BE2C (cell line): ENCODE measurements around the gene CDKN1A. TPM values are rescaled to one million over a fixed set of nuclear protein-coding genes. Genes with fewer than 3 reads are reported as not detected.

Source experiments
- DNase-seq: peaks from one replicate; pipeline ENCODE4 v3.0.0-alpha.2; 2020
- H3K27me3 ChIP-seq: fragments of 250-450 bp; sonication (Bioruptor Pico); 2 replicates; pipeline ENCODE4 v1.5.1; 2020; ENCODE audit warnings: mild to moderate bottlenecking
- H3K36me3 ChIP-seq: fragments of 250-450 bp; sonication (Bioruptor Pico); 2 replicates; pipeline ENCODE4 v1.5.1; 2020; ENCODE audit warnings: mild to moderate bottlenecking
- H3K4me1 ChIP-seq: fragments of 250-450 bp; sonication (Bioruptor Pico); 2 replicates; pipeline ENCODE4 v1.5.1; 2020
- H3K4me3 ChIP-seq: 2 replicates; pipeline ENCODE4 v1.5.1; 2011; ENCODE audit warnings: low read depth, low read length
- H3K9me3 ChIP-seq: fragments of 250-450 bp; sonication (Bioruptor Pico); 2 replicates; pipeline ENCODE4 v1.5.1; 2020
- CTCF ChIP-seq: IDR thresholded peaks from 2 replicates; pipeline ENCODE4 v1.5.1; 2012; ENCODE audit warnings: mild to moderate bottlenecking, low read depth, low read length
- polyA plus RNA-seq: library from polyadenylated mRNA; unstranded; fragments of >200 nt; gene quantifications from one replicate; pipeline ENCODE4 v1.2.1, GENCODE V29; 2012; ENCODE audit warnings: low read depth, missing spikeins; ENCODE audit not compliant: insufficient read length, insufficient read depth

The CDKN1A gene
- polyA plus RNA-seq = 43.3 TPM

- H3K4me1 ChIP-seq = peaks cover 15% of the 10 kb centered on the region
- DNase-seq = peak; percentile 90
- TF ChIP-seq CTCF = no peak
- H3K9me3 ChIP-seq = no peaks in the 10 kb centered on the region
- peaks cover 10% of the 10 kb centered on the region for H3K27me3 ChIP-seq
- peak within 1 kb of the TSS; percentile 77 for H3K4me3 ChIP-seq
- H3K36me3 ChIP-seq = no peaks in the 10 kb centered on the region
Observed at GRCh38 chr6:36678488-36679042, at the start of gene CDKN1A. CDKN1A (plus strand) TSS chr6:36678714; CDS start chr6:36684102, 5,388 bp downstream.

- Histone ChIP-seq H3K9me3 (no peaks in the 10 kb centered on the region), H3K4me1 (no peaks in the 10 kb centered on the region), H3K27me3 (no peaks in the 10 kb centered on the region), H3K4me3 (no peak overlapping the region), H3K36me3 (no peaks in the 10 kb centered on the region)
- no peak for TF ChIP-seq CTCF
- DNase-seq = no peak
Observed at GRCh38 chr6:36629784-36630183, 48.7 kb upstream of the CDKN1A start.

- TF ChIP-seq CTCF = no peak
- DNase-seq = no peak
- H3K4me1 ChIP-seq = no peaks in the 10 kb centered on the region
- H3K9me3 ChIP-seq = no peaks in the 10 kb centered on the region
- no peaks in the 10 kb centered on the region for H3K27me3 ChIP-seq
- no peaks in the 10 kb centered on the region for H3K36me3 ChIP-seq
- no peak overlapping the region for H3K4me3 ChIP-seq
Observed at GRCh38 chr6:36631326-36632011, 47.0 kb upstream of the CDKN1A start.

GRCh38 chr6:36633370-36633769 is 45.1 kb upstream of the CDKN1A start:
- Histone ChIP-seq H3K27me3 (no peaks in the 10 kb centered on the region), H3K9me3 (no peaks in the 10 kb centered on the region), H3K4me3 (no peak overlapping the region), H3K4me1 (no peaks in the 10 kb centered on the region), H3K36me3 (no peaks in the 10 kb centered on the region)
- TF ChIP-seq CTCF = no peak
- DNase-seq = no peak

- no peak for DNase-seq
Observed at GRCh38 chr6:36633915-36634314, 44.6 kb upstream of the CDKN1A start.

More at GRCh38 chr6:36633915-36634314, 44.6 kb upstream of the CDKN1A start:
- Histone ChIP-seq H3K4me3 (no peak overlapping the region), H3K27me3 (no peaks in the 10 kb centered on the region), H3K9me3 (no peaks in the 10 kb centered on the region), H3K4me1 (no peaks in the 10 kb centered on the region), H3K36me3 (no peaks in the 10 kb centered on the region)
- no peak for TF ChIP-seq CTCF
